SJCRH30 (cell line): ENCODE results near the gene DMWD. TPM values are rescaled to one million over a fixed set of nuclear protein-coding genes. Genes with fewer than 3 reads are reported as not detected.

Source experiments
- DNase-seq, 2 experiments: peaks; one replicate each; pipeline ENCODE4 v3.0.0-alpha.2; 2015 to 2020
- H3K27ac ChIP-seq: fragments of 250-450 bp; sonication (Bioruptor Pico); 2 replicates; pipeline ENCODE4 v1.5.1; 2020; ENCODE audit warnings: mild to moderate bottlenecking, moderate library complexity
- H3K27me3 ChIP-seq: fragments of 250-450 bp; sonication (Bioruptor Pico); 2 replicates; pipeline ENCODE4 v1.5.1; 2020; ENCODE audit warnings: mild to moderate bottlenecking, moderate library complexity
- H3K36me3 ChIP-seq: fragments of 250-450 bp; sonication (Bioruptor Pico); 2 replicates; pipeline ENCODE4 v1.5.1; 2020; ENCODE audit warnings: mild to moderate bottlenecking, moderate library complexity
- H3K4me1 ChIP-seq: fragments of 250-450 bp; sonication (Bioruptor Pico); 2 replicates; pipeline ENCODE4 v1.5.1; 2020; ENCODE audit warnings: mild to moderate bottlenecking, moderate library complexity
- H3K4me3 ChIP-seq: fragments of 250-450 bp; sonication (Bioruptor Pico); 2 replicates; pipeline ENCODE4 v1.5.1; 2020; ENCODE audit warnings: mild to moderate bottlenecking, moderate library complexity
- H3K9me3 ChIP-seq: fragments of 250-450 bp; sonication (Bioruptor Pico); replicated peaks from 2 replicates; pipeline ENCODE4 v1.5.1; 2020; ENCODE audit warnings: mild to moderate bottlenecking, moderate library complexity
- total RNA-seq: library from RNA; depleted of rRNA; stranded (reverse); fragments of >200 nt; shearing (Covaris generic); gene quantifications from 2 replicates; pipeline ENCODE4 v1.2.3, GENCODE V29; 2014; rRNA removed

The DMWD gene, protein sequence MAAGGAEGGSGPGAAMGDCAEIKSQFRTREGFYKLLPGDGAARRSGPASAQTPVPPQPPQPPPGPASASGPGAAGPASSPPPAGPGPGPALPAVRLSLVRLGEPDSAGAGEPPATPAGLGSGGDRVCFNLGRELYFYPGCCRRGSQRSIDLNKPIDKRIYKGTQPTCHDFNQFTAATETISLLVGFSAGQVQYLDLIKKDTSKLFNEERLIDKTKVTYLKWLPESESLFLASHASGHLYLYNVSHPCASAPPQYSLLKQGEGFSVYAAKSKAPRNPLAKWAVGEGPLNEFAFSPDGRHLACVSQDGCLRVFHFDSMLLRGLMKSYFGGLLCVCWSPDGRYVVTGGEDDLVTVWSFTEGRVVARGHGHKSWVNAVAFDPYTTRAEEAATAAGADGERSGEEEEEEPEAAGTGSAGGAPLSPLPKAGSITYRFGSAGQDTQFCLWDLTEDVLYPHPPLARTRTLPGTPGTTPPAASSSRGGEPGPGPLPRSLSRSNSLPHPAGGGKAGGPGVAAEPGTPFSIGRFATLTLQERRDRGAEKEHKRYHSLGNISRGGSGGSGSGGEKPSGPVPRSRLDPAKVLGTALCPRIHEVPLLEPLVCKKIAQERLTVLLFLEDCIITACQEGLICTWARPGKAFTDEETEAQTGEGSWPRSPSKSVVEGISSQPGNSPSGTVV
- total RNA-seq, result 43.5 and 52.9 TPM in 2 replicates

DNA sequence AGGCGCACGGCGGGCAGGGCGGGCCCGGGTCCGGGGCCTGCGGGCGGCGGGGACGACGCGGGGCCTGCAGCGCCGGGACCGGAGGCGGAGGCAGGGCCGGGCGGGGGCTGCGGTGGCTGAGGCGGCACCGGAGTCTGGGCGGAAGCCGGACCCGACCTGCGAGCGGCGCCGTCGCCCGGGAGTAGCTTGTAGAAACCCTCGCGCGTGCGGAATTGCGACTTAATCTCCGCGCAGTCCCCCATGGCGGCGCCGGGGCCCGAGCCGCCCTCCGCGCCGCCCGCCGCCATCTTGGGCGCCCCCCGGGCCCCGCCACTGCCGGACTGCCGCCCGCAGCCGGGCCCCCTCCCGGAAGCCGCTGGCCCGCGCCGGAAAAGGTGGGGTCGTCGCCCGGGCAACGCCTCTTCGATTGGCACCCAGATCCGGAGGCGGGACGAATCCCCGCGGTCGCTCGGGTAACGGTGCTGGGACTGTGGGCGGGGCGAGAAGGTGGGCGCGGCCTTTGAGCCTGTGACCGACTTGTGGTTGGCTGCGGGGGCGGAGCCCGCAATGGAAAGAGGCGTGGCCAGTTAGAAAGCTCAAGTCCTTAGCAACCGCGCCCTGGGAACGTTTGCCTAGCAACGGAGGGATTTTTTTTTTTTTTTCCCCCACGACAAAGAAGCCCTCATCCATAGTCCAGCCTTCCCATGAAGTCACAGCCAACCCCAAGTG, at the start of gene DMWD:
Gene DMWD (minus strand): TSS at position 376 of the 708 bp plus-strand sequence. CDS start 89 bp downstream, at position 287.
- Histone ChIP-seq H3K36me3 (peaks cover 19% of the 10 kb centered on the region), H3K27me3 (no peaks in the 10 kb centered on the region), H3K4me3 (peak within 1 kb of the TSS; percentile 81), H3K27ac (peak within 1 kb of the TSS; percentile 26; the same call in 1 of the 2 replicates), H3K4me1 (peaks cover 8% of the 10 kb centered on the region), H3K9me3 (no peaks in the 10 kb centered on the region)
- DNase-seq, result peak; percentile 99 to 100

DNA sequence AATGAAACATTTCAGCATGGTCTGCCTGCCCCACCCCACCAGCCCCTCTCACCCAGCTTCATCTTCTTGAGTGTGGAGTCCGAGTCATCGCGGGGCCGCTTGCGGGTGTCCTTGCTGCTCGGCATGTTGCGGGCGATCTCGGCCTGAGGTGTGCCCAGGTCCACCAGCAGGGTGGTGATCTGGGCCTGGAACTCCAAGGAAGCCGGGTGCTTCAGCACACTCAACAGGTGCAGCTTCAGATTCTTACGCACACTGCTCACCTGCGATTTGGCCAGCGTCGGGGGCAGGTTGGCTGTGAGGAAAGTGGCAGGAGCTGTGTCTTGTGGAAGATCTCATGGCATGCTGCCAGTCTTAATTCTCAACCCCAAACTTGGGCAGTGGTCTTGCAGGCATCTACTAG, 49.6 kb upstream of the DMWD start:
- no peak overlapping the region for H3K27ac ChIP-seq
- no peak for DNase-seq

GRCh38 chr19:45834970-45835369, 42.3 kb upstream of the DMWD start:
- H3K4me1 ChIP-seq, result no peaks in the 10 kb centered on the region
- H3K4me3 ChIP-seq, result no peak overlapping the region
- no peaks in the 10 kb centered on the region for H3K9me3 ChIP-seq
- peaks cover 81% of the 10 kb centered on the region for H3K36me3 ChIP-seq
- H3K27me3 ChIP-seq, result no peaks in the 10 kb centered on the region
- H3K27ac ChIP-seq, result no peak overlapping the region
- DNase-seq, result no peak

More for the DNA sequence above, 49.6 kb upstream of the DMWD start:
- Histone ChIP-seq H3K36me3 (peaks cover 84% of the 10 kb centered on the region), H3K9me3 (no peaks in the 10 kb centered on the region), H3K4me1 (no peaks in the 10 kb centered on the region), H3K27me3 (no peaks in the 10 kb centered on the region), H3K4me3 (no peak overlapping the region)

GRCh38 chr19:45828945-45829344, 36.3 kb upstream of the DMWD start:
- H3K9me3 ChIP-seq, result no peaks in the 10 kb centered on the region
- DNase-seq, result no peak
- H3K4me3 ChIP-seq, result no peak overlapping the region
- H3K4me1 ChIP-seq, result no peaks in the 10 kb centered on the region
- peaks cover 54% of the 10 kb centered on the region for H3K36me3 ChIP-seq
- H3K27ac ChIP-seq, result no peak overlapping the region
- no peaks in the 10 kb centered on the region for H3K27me3 ChIP-seq

- no peaks in the 10 kb centered on the region for H3K4me1 ChIP-seq
- no peak for DNase-seq
- no peaks in the 10 kb centered on the region for H3K9me3 ChIP-seq
- H3K36me3 ChIP-seq, result peaks cover 52% of the 10 kb centered on the region
- H3K27me3 ChIP-seq, result no peaks in the 10 kb centered on the region
- no peak overlapping the region for H3K4me3 ChIP-seq
- H3K27ac ChIP-seq, result no peak overlapping the region
Observed at GRCh38 chr19:45828523-45828922, 35.9 kb upstream of the DMWD start.

GRCh38 chr19:45827459-45828093, 34.9 kb upstream of the DMWD start:
- Histone ChIP-seq H3K36me3 (peaks cover 51% of the 10 kb centered on the region), H3K27me3 (no peaks in the 10 kb centered on the region), H3K4me3 (no peak overlapping the region), H3K4me1 (no peaks in the 10 kb centered on the region), H3K27ac (no peak overlapping the region), H3K9me3 (no peaks in the 10 kb centered on the region)
- DNase-seq, result no peak

GRCh38 chr19:45826934-45827333, 34.3 kb upstream of the DMWD start:
- Histone ChIP-seq H3K4me1 (no peaks in the 10 kb centered on the region), H3K27me3 (no peaks in the 10 kb centered on the region), H3K4me3 (no peak overlapping the region), H3K27ac (no peak overlapping the region), H3K9me3 (no peaks in the 10 kb centered on the region), H3K36me3 (peaks cover 47% of the 10 kb centered on the region)
- DNase-seq, result no peak

DNA sequence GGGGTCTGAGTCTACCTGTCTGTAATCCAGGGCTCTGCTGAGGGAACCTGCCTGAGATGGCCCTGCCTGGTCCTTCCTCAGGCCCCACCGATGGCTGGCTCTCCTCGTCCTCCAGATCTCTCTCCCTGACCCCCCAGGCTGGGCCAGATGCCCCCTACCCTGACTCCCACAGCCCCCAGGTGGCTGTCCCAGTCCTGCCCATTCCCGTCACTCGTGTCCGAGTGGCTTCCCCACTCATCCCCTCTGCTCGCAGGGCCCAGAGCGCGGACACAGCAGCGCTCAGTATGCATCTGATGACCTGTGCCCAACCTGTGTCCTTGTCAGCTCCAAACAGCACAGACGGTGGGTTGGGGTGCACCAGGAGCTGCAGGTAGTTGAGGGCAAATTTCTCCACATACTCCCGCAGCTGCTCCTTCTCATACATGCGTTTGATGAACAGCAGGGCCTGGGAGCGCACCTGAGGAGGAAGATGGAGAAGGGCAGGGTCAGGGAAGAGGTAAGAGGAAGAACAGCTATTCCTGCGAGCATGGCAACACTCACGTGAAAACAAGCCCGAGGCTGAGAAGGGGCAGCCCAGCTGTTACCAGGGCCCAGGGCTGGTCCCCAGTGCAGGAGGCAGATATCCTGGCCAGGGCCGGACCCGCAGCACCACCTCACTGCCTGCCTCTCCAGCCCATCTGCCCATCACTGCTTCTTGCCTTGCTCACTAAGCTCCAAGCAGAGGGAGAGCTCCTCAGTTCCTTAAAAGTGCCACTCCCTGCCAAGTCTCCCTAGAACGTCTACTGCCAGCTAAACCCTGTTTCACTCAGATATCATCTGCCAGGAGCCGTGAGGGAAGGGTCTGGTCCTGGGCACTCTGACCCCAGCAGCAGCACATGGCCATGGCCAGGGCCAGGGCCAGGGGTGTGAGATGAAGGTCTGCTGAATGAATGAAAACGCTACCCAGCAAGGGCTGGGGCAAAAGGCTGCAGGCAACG, 33.6 kb upstream of the DMWD start:
- H3K36me3 ChIP-seq, result peaks cover 40% of the 10 kb centered on the region
- no peaks in the 10 kb centered on the region for H3K9me3 ChIP-seq

GRCh38 chr19:45825263-45825605, 32.6 kb upstream of the DMWD start:
- peaks cover 36% of the 10 kb centered on the region for H3K36me3 ChIP-seq

More for the DNA sequence above, 33.6 kb upstream of the DMWD start:
- H3K27me3 ChIP-seq, result no peaks in the 10 kb centered on the region
- H3K4me1 ChIP-seq, result no peaks in the 10 kb centered on the region
- DNase-seq, result no peak
- no peak overlapping the region for H3K27ac ChIP-seq
- no peak overlapping the region for H3K4me3 ChIP-seq

GRCh38 chr19:45824531-45825262, 32.1 kb upstream of the DMWD start:
- Histone ChIP-seq H3K4me1 (no peaks in the 10 kb centered on the region), H3K27ac (no peak overlapping the region), H3K4me3 (no peak overlapping the region), H3K9me3 (no peaks in the 10 kb centered on the region), H3K36me3 (peaks cover 36% of the 10 kb centered on the region), H3K27me3 (no peaks in the 10 kb centered on the region)
- no peak for DNase-seq

More at GRCh38 chr19:45825263-45825605, 32.6 kb upstream of the DMWD start:
- Histone ChIP-seq H3K4me1 (no peaks in the 10 kb centered on the region), H3K27ac (no peak overlapping the region), H3K9me3 (no peaks in the 10 kb centered on the region), H3K27me3 (no peaks in the 10 kb centered on the region), H3K4me3 (no peak overlapping the region)
- DNase-seq, result no peak

- Histone ChIP-seq H3K36me3 (peaks cover 31% of the 10 kb centered on the region), H3K4me1 (no peaks in the 10 kb centered on the region), H3K4me3 (no peak overlapping the region), H3K27ac (no peak overlapping the region), H3K9me3 (no peaks in the 10 kb centered on the region), H3K27me3 (no peaks in the 10 kb centered on the region)
- DNase-seq, result no peak
Observed at GRCh38 chr19:45824041-45824471, 31.4 kb upstream of the DMWD start.

- peaks cover 31% of the 10 kb centered on the region for H3K36me3 ChIP-seq
- no peaks in the 10 kb centered on the region for H3K9me3 ChIP-seq
- no peak overlapping the region for H3K27ac ChIP-seq
- H3K4me3 ChIP-seq, result no peak overlapping the region
- no peak for DNase-seq
- no peaks in the 10 kb centered on the region for H3K27me3 ChIP-seq
- H3K4me1 ChIP-seq, result no peaks in the 10 kb centered on the region
Observed at GRCh38 chr19:45823182-45823581, 30.5 kb upstream of the DMWD start.

- no peaks in the 10 kb centered on the region for H3K27me3 ChIP-seq
- peaks cover under 1% of the 10 kb centered on the region; the same call in 1 of the 2 replicates for H3K4me1 ChIP-seq
- H3K9me3 ChIP-seq, result no peaks in the 10 kb centered on the region
- no peak overlapping the region for H3K4me3 ChIP-seq
- peaks cover 27% of the 10 kb centered on the region for H3K36me3 ChIP-seq
- H3K27ac ChIP-seq, result no peak overlapping the region
- DNase-seq, result no peak
Observed at GRCh38 chr19:45822716-45823115, 30.1 kb upstream of the DMWD start.
